ENCODE data around the gene P2RX1.
"Not testable (repeated sequence)": the region's sequence is repeated elsewhere in the genome, so short reads cannot be mapped to it uniquely, and the experiment has no call there.

DNA sequence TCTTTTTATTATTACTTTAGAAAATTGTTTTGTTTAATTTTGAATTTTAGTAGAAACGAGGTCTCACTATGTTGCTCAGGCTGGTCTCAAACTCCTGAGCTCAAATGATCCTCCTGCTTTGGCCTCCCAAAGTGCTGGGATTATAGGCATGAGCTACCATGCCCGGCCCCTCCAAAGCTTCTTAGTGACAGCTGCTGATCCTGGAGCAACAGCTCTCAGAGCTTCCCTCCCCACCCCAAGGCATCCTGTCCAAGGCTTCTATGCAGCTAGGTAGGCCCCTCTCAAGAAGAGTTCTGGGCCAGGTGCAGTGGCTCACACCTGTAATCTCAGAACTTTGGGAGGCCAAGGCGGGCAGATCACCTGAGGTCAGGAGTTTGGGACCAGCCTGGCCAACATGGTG, 32.3 kb upstream of the P2RX1 start:
- TF ChIP-seq, protein P1, sequence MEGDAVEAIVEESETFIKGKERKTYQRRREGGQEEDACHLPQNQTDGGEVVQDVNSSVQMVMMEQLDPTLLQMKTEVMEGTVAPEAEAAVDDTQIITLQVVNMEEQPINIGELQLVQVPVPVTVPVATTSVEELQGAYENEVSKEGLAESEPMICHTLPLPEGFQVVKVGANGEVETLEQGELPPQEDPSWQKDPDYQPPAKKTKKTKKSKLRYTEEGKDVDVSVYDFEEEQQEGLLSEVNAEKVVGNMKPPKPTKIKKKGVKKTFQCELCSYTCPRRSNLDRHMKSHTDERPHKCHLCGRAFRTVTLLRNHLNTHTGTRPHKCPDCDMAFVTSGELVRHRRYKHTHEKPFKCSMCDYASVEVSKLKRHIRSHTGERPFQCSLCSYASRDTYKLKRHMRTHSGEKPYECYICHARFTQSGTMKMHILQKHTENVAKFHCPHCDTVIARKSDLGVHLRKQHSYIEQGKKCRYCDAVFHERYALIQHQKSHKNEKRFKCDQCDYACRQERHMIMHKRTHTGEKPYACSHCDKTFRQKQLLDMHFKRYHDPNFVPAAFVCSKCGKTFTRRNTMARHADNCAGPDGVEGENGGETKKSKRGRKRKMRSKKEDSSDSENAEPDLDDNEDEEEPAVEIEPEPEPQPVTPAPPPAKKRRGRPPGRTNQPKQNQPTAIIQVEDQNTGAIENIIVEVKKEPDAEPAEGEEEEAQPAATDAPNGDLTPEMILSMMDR (IDR thresholded peaks at IDR 0.05): not testable (repeated sequence)
- TF ChIP-seq POLR2A (IDR thresholded peaks at IDR 0.05): not testable (repeated sequence)
